Right hindlimb (tissue), 1 donor: ENCODE measurements around the gene CACNA1G.

Experiments
- DNase-seq: peaks from one replicate; pipeline ENCODE4 v3.0.0-alpha.2; 2018

CACNA1G gene

DNA sequence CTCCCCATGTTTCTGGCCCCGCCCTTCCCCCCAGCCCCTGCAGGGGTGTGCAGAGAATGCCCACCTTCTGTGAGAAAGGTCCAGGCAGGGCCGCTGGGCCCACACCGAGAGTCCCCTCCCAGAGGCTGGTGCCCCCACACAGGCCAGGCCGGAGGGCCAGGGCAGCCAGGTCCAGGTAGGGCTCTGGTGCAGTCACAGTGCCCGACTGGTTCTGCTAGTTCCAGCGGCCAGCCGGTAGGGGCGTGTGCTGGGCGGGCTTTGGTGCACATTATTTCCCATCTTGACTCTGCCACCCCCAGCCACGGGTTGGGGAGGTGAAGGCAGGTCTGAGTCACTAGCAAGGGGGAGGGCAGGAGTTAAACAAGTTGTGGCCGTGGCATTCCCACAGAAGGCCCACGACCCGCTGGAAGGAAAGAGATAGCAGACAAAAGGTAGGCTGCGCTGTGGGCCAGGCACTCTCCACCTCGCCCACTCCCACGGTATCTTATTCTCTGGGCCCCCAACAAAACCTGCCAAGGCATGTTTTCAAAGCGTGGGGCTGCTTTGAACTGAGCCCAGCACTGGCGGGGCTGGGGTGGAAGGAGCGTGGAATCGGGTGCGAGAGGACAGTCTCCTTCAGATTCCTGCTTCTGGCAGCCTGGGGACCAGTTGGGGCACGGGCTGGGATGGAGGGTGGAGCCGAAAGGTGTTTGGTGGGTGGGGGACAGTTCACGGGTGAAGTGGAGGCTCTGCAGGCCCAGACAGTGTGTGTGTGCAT lies 26.1 kb upstream of the CACNA1G start:
- DNase-seq: no peak

- DNase-seq: no peak
Observed at GRCh38 chr17:50534979-50535326, 25.6 kb upstream of the CACNA1G start.

DNA sequence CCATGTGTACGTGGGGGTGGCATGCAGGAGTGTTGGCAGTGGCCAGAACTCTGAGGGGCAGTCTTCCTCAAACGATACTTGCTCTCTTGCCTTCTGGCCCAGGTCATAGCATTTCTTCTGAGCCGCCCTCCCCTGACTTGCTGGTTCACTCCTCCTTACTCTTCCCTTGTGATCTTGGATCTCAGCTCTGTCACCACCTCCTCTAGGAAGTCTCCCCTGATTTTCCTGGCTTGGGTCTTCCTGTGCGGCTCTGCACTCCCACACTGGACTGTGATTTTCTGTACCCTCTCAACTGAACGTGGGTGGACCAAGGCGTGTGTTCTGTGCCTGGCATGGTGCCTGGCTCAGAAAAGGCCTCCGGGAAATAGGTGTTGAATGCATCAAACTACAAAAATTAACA lies 25.1 kb upstream of the CACNA1G start:
- DNase-seq: no peak

- DNase-seq: no peak
Observed at GRCh38 chr17:50536683-50537646, 23.6 kb upstream of the CACNA1G start.

GRCh38 chr17:50537721-50538548 lies 22.6 kb upstream of the CACNA1G start:
- DNase-seq: no peak

GRCh38 chr17:50538549-50539410 lies 21.7 kb upstream of the CACNA1G start:
- DNase-seq: no peak

GRCh38 chr17:50539762-50540559 lies 20.6 kb upstream of the CACNA1G start:
- DNase-seq: no peak

DNA sequence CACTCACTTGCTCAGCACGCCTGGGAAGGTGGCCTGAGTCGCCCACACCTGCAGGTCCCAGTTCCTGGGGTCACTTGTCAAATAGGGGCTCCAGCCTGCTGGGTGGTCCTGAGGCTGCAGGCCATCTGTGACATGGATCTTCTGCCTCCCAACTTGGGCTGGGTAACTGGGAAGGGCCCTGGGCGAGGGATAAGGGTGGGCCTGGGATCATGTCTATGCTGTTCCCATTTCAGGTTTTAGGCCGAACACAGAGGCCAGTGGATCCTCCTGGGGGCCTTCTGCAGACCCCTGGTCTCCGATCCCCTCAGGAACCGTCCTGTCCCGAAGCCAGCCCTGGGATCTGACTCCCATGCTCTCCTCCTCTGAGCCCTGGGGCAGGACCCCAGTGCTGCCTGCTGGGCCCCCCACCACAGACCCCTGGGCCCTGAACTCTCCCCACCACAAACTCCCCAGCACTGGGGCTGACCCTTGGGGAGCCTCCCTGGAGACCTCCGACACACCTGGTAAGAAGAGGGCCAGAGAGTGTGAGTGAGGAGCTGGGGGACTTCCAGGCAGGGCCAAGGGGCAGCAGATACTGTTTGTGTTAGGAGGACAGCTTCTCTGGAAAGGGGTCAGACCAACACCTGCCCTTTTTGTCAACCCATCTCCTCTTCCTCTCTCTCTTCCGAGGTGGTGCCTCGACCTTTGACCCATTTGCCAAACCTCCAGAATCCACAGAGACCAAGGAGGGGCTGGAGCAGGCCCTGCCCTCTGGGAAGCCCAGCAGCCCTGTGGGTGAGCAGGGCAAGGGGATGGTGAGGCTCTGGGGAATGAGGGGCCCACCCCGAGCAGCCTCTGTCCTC lies 19.7 kb upstream of the CACNA1G start:
- no peak for DNase-seq

DNA sequence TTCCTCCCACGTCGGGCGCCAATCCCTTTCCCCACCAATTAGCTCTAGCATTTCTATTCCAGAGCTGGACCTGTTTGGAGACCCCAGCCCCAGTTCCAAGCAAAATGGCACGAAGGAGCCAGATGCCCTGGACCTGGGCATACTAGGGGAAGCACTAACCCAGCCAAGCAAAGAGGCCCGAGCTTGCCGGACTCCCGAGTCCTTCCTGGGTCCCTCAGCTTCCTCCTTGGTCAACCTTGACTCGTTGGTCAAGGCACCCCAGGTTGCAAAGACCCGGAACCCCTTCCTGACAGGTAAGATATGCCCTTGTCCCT lies 19.2 kb upstream of the CACNA1G start:
- no peak for DNase-seq

- DNase-seq: peak; percentile 91
Observed at GRCh38 chr17:50541716-50542688, 18.5 kb upstream of the CACNA1G start.

GRCh38 chr17:50542795-50543774 lies 17.4 kb upstream of the CACNA1G start:
- DNase-seq: no peak

- DNase-seq: no peak
Observed at GRCh38 chr17:50544516-50544915, 16.0 kb upstream of the CACNA1G start.

- no peak for DNase-seq
Observed at GRCh38 chr17:50545311-50545710, 15.2 kb upstream of the CACNA1G start.

DNA sequence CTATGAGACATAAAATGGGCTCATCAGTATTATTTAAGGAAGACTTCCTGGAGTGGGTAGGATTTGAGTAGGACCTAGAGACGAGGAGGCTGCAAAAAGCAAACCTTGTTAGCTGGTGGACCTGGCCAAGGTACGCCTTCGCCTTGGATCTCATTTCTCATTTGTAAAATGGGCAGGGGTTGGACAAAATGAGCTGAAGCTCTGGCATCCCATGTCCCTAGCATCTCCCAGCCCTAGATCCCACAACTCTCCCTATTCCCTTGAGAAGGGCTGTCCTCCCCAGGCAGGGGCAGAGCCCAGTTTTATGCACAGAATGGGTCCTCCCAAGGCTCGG lies 13.8 kb upstream of the CACNA1G start:
- no peak for DNase-seq

DNA sequence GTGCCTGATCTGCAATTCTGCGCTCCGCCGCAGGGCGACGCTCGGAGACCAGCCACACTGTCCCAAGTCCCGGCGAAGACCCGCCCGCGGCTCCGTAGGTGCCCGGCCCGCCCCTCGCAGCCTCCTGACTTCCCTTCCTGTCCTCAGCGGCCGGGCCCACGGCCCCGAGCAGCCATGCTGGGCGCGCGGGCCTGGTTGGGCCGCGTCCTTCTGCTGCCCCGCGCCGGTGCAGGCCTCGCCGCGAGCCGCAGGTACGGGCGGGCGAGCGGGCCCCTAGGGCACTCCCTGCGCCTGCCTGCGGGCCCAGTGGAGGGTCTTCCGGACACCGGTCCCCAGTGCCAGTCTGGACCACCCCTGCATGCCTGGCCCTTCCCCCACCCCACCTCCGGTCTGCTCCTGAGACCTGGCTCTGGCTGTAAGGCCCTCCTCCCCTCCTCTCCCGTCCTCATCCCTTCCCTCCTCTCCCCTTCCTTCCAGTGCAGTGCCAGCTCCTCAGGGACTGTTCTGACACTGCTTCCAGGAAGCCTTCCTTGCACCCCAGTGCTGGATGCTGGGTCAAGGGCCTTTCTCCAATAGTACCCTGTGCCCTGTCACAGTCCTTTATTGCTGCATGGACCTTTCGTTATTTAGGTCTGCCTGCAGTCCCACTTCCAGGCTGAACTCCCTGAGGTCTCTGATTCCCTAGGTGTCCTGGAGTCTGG lies 13.3 kb upstream of the CACNA1G start, which contains the start of gene SPATA20:
Gene SPATA20 (plus strand): TSS at position 140 of the 701 bp plus-strand sequence. CDS start 35 bp downstream, at position 175.
- peak; percentile 93 for DNase-seq

DNA sequence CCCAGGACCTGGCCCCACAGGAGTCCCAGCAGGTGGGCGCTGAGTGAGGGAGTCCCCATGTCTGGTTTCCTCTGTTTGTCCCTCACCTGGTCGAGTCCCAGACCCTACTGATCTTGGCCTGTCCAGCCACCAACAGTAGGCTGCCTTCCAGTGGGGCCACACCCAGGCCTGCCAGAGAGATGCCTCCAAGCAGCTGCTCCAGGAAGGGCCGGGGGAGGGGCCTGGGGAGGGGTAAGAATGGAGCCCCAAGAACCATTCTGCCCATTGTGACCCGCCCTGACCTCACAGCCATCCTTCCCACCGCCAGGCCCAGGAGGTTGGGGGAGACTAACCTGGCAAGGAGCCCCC lies 12.8 kb upstream of the CACNA1G start:
- peak; percentile 64 for DNase-seq

DNA sequence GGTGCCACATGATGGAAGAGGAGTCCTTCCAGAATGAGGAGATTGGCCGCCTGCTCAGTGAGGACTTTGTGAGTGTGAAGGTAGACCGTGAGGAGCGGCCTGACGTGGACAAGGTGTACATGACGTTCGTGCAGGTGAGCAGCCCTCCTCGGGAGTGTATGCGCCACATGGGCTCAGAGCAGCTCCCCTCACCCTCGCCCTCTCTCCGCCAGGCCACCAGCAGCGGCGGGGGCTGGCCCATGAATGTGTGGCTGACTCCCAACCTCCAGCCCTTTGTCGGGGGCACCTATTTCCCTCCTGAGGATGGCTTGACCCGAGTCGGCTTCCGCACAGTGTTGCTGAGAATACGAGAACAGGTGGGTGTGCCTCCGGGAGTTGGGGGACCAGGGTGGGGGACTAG lies 11.7 kb upstream of the CACNA1G start:
- DNase-seq: no peak
